DND-41 (cell line): ENCODE measurements around the gene PID1.

ENCODE experiments used
- CTCF ChIP-seq: IDR thresholded peaks from 2 replicates; pipeline ENCODE4 v1.5.1; 2012; ENCODE audit warnings: borderline replicate concordance, low read length, moderate library complexity, mild to moderate bottlenecking; ENCODE audit not compliant: poor library complexity, severe bottlenecking; ENCODE audit errors: extremely low read depth
- EZH2 ChIP-seq: IDR thresholded peaks from 3 replicates; pipeline ENCODE4 v1.6.1; 2012; ENCODE audit warnings: borderline replicate concordance, low read depth, mild to moderate bottlenecking, moderate library complexity, low read length, inconsistent platforms; ENCODE audit not compliant: severe bottlenecking

GRCh38 chr2:229257985-229258384 is 13.1 kb downstream of the PID1 start:
- no peak for TF ChIP-seq CTCF
- no peak for TF ChIP-seq EZH2
